ENCODE data around the gene MITF.

Gene MITF

DNA sequence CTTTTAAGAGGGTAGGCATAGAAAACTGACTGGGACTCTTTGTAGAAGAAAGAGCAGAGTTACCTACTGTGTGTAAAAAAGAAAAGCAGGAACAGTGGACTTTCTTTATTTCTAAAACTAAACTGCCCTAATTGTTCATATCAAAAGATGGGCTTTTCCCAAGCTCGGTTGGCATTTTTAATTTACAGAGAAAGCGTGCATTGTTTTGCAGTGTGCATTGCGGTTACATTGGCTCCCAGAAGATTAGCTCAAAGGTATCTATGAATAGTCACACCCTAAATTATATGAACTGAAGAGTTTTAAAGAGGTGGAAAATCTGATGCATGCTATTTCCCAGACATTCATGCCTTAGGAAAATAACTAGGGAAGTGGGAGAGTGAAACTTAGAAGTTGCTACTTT, 36.5 kb downstream of the MITF start:
- TF ChIP-seq, protein P1, sequence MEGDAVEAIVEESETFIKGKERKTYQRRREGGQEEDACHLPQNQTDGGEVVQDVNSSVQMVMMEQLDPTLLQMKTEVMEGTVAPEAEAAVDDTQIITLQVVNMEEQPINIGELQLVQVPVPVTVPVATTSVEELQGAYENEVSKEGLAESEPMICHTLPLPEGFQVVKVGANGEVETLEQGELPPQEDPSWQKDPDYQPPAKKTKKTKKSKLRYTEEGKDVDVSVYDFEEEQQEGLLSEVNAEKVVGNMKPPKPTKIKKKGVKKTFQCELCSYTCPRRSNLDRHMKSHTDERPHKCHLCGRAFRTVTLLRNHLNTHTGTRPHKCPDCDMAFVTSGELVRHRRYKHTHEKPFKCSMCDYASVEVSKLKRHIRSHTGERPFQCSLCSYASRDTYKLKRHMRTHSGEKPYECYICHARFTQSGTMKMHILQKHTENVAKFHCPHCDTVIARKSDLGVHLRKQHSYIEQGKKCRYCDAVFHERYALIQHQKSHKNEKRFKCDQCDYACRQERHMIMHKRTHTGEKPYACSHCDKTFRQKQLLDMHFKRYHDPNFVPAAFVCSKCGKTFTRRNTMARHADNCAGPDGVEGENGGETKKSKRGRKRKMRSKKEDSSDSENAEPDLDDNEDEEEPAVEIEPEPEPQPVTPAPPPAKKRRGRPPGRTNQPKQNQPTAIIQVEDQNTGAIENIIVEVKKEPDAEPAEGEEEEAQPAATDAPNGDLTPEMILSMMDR (conservative IDR thresholded peaks at IDR 0.05; ENCODE audit: low read depth, low read length): no peak
- no peak for DNase-seq (ENCODE audit: low read depth)
- H3K4me3 ChIP-seq (ENCODE audit: low read depth, low read length): no peak overlapping the region

DNA sequence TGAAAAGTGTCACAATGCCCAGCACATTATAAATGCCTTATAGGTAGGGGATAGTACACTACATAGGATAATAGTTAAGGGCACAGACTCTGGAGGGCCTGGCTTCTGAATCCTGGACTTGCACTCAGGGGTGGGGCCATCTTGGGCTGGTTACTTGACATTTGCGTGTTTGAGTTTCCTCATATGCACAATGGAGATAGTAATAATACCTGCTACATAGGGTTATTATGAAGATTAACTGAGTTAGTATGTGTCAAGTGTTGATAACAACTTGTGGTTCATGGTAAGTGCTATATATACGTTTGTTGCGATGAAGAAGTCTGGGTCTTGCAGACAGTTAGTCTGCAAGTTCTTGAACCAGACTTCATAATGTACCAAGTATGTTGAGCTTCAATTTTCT, 37.0 kb downstream of the MITF start:
- TF ChIP-seq, protein P1 (conservative IDR thresholded peaks at IDR 0.05; ENCODE audit: low read depth, low read length): no peak
- no peak for DNase-seq (ENCODE audit: low read depth)
- no peak overlapping the region for H3K4me3 ChIP-seq (ENCODE audit: low read depth, low read length)

DNA sequence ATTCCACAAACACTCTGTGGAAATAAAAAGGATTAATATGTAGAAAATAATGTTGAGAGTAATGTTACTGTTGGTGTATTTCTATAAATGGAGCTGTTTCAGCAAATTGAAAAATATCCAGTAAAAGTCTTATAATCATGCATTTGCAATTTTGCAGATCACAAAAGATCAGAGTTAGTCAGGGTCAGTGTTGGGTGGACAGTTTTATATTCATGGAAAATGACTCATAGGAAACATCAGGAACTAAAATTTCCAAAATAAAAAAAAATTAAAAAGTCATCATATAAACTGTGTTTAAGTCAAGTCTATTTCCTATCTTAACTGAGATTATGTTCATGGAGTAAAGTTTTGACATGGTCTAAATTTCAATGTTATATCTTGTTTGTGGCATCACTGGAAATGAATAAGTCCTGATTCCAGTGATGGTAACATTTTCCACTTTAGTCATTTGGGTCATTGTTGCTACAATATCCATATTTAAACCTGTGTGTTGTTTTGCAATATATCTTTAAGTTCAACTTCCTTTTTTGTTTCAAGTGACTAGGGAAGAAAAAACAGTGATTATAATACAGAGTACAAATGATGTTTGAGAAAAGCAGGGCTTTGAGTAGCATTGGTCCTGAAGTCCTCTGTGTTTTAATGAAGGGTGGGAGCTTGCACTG, 37.8 kb downstream of the MITF start:
- no peak overlapping the region for H3K4me3 ChIP-seq (ENCODE audit: low read depth, low read length)
- TF ChIP-seq, protein P1 (conservative IDR thresholded peaks at IDR 0.05; ENCODE audit: low read depth, low read length): no peak
- no peak for DNase-seq (ENCODE audit: low read depth)

DNA sequence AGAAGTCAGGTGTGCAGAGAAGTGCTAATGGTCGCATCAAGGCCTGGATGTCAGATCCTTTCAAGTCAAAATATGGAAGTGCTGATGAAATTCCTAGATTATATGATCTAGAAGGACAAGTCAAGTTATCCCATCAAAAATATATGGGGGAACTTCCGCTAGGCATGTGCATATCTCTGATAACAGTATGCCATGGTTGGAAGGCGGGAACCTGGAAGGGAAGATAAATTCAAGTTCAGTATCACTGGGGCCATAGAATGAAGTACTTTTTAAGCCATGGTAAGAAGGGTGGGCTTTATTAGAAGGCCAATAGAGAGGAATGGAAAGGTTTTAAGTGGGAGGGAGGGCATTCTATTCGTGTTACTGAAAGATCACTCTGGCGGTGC, 38.3 kb downstream of the MITF start:
- DNase-seq (ENCODE audit: low read depth): no peak

DNA sequence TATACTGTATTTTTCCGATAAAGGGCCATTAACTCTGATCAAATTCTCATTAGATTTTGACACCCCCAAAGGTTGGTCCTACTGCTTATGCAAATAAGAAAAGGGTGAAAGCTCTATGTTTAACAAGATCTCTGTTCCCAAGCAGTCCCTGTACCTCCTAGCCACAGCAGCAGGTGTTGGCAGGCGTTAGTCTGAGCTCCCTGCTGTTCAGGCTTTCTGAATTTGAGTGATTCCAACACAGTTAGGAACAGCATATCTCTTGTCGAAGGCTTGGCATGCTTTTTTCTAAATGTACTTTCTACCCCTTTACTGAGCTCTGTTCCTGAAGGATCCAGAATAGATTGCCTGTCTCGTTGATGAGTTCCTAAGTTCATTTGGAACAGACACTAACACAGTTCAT, 42.3 kb downstream of the MITF start:
- TF ChIP-seq, protein P1 (conservative IDR thresholded peaks at IDR 0.05; ENCODE audit: low read depth, low read length): no peak
- no peak for DNase-seq (ENCODE audit: low read depth)
- no peak overlapping the region for H3K4me3 ChIP-seq (ENCODE audit: low read depth, low read length)

More for the DNA sequence above, 38.3 kb downstream of the MITF start:
- TF ChIP-seq, protein P1 (conservative IDR thresholded peaks at IDR 0.05; ENCODE audit: low read depth, low read length): no peak
- H3K4me3 ChIP-seq (ENCODE audit: low read depth, low read length): no peak overlapping the region

DNA sequence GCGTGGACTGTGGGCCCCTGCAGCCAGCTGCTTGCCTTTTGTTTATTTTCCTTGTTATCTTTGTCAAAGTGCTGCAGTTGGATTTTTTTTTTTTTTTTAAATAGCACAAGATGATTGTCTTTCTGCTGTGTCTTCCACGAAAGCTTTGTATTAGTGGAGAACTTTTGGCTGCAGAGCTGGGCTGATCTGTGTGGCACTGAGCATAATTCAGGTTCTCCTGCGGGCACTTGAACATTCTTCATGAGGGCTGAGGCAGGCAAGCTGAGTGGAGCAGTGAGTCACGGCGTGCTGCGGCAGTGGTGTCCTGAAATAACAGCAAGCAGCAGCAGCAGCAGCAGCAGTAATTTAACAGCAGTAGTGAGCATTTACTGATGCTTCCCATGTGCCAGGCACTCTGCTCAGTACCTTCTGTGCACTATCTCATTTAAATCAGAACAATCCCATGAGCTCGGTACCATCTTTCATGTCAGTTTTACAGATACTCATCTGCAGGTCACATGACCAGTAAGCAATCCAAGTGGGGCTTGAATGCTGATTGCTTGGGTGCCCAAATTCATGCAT, 45.8 kb downstream of the MITF start:
- TF ChIP-seq, protein P1 (conservative IDR thresholded peaks at IDR 0.05; ENCODE audit: low read depth, low read length): no peak
- H3K4me3 ChIP-seq (ENCODE audit: low read depth, low read length): no peak overlapping the region
- DNase-seq (ENCODE audit: low read depth): peak; percentile 85

DNA sequence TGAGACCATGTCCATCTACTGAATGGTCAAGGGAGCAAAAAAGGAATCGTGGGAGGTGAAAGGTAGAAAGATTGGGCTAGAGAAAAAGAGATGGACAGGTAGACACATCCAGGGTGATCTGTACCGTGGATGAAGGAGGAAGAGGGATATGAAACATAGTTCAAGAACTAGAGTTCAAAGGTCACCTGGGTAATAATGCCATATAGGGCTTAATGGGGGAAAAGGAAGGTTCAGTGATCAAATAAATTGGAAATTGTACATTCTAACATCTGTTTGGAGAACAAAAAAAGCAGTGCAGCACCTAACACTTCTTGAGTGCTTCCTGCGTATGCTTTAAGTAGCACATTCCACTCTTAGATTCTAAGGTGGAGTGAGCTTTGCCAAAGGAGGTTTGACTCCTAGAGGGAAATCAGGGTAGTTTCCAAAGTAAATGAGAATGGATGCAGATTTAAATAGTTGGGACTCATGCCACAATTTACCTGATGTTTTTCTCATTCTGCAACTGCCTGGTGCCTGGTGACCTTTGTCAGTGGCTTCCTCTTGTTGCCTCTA, 46.6 kb downstream of the MITF start:
- DNase-seq (ENCODE audit: low read depth): no peak
- TF ChIP-seq, protein P1 (conservative IDR thresholded peaks at IDR 0.05; ENCODE audit: low read depth, low read length): no peak
- H3K4me3 ChIP-seq (ENCODE audit: low read depth, low read length): no peak overlapping the region
